ENCODE data around the gene GTF2A1L. TPM values are rescaled to one million over a fixed set of nuclear protein-coding genes. Genes with fewer than 3 reads are reported as not detected.

GTF2A1L gene
- total and polyA plus RNA-seq, 10 of the 15 experiments (the other 5 are each of a cell fraction or from before 2014, with no cell fraction given): not detected

DNA sequence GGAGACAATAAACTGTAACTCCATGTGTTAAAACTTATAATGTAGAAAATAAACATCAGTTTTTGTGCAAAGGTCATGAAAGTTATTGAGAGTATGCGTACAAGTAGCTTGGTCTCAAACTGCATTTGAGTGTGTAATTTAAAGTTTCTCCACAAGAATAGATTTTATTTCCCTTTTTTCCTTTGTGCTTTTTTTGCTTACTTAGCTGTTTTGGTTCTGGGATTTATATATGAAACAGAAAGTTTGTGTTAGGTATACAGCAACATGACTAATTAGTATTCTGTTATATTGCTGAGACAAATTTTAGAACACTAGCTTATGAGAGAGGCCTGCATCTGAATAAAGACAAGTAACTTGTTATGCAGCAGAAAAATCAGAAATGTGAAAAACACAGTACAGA, 67.5 kb downstream of the GTF2A1L start:
- intact Hi-C loops (cut with micrococcal nuclease; ENCODE audit: unreplicated experiment) (no loop called here), in situ Hi-C loops (cut with MboI) (no loop called here)
- Histone ChIP-seq H4K20me1 (ENCODE audit: control insufficient read depth, insufficient read depth) (no peaks in the 10 kb centered on the region), H3K4me1 (ENCODE audit: control insufficient read depth, insufficient read depth, low read length) (no peaks in the 10 kb centered on the region), H3K36me3 (ENCODE audit: control insufficient read depth in 2 of 2, insufficient read depth in 2 of 2, low read length in 1 of 2) (no peaks in the 10 kb centered on the region), H3K4me2 (ENCODE audit: control insufficient read depth, insufficient read depth) (no peak overlapping the region), H2AFZ (ENCODE audit: control insufficient read depth, low read depth, low read length) (no peak overlapping the region), H3K79me2 (ENCODE audit: control insufficient read depth, insufficient read depth, low read length) (no peaks in the 10 kb centered on the region), H3K4me3 (no peak overlapping the region), H3K27me3 (replicated peaks in 1 of 2; ENCODE audit: control insufficient read depth in 2 of 2, insufficient read depth in 2 of 2, low read length in 1 of 2) (no peaks in the 10 kb centered on the region), H3K9me3 (replicated peaks; ENCODE audit: control insufficient read depth, insufficient read depth, low read length) (no peaks in the 10 kb centered on the region), H3K9ac (ENCODE audit: control insufficient read depth, insufficient read depth, low read length) (no peak overlapping the region), H3K27ac (ENCODE audit: control insufficient read depth, insufficient read depth) (no peak overlapping the region)
- SMC1A ChIA-PET (ENCODE audit: uncharacterized antibody, unreplicated experiment): no interaction called here
- 100% methylated on average over 1 of the region's 1 CpG for WGBS (ENCODE audit: insufficient coverage, insufficient replicate concordance, low lambda C conversion rate, missing lambda C conversion rate)
- DNase-seq (ENCODE audit: low read depth, low spot score) (no peak), ATAC-seq (no peak), FAIRE-seq (no peak)
- no peak for TF ChIP-seq ZNF207 (IDR thresholded peaks at IDR 0.05; ENCODE audit: borderline replicate concordance)
- no peak for TF ChIP-seq NFIC (IDR thresholded peaks at IDR 0.05; ENCODE audit: low read depth, low read length)
- TF ChIP-seq ZBTB11 (CRISPR knock-in tag; IDR thresholded peaks at IDR 0.05): no peak
- no peak for TF ChIP-seq E2F8 (IDR thresholded peaks at IDR 0.05; ENCODE audit: low read depth, partially characterized antibody)
- no peak for TF ChIP-seq SMAD1 (IDR thresholded peaks at IDR 0.05; ENCODE audit: low read depth, partially characterized antibody)
- no peak for TF ChIP-seq ATF3 (IDR thresholded peaks at IDR 0.05; ENCODE audit: borderline replicate concordance, extremely low read depth, low read depth, low read length)
- no peak for TF ChIP-seq ELK1 (IDR thresholded peaks at IDR 0.05; ENCODE audit: low read depth, low read length)
- no peak for TF ChIP-seq ZNF24 (IDR thresholded peaks at IDR 0.05)
- no peak for TF ChIP-seq NRF1 (conservative IDR thresholded peaks at IDR 0.05; ENCODE audit: low read depth, low read length)
- no peak for TF ChIP-seq MYB (IDR thresholded peaks at IDR 0.05; ENCODE audit: borderline replicate concordance, low read depth, low read length)
- TF ChIP-seq TCF3 (IDR thresholded peaks at IDR 0.05; ENCODE audit: borderline replicate concordance, insufficient read depth, low read depth, low read length): no peak
- TF ChIP-seq NR2F1 (conservative IDR thresholded peaks at IDR 0.05): no peak
- TF ChIP-seq ZNF274 (IDR thresholded peaks at IDR 0.05; ENCODE audit: insufficient read depth, insufficient read length): no peak
- TF ChIP-seq CHD4 (IDR thresholded peaks at IDR 0.05): no peak
- BruUV-seq (replicated peaks): no TSS peak
- POLR2A ChIA-PET: no interaction called here
- RAD21 ChIA-PET (ENCODE audit: unreplicated experiment): no interaction called here
- CTCF ChIA-PET: no interaction called here
